Large intestine (tissue), 3 donors: ENCODE results near the gene MARCHF2. TPM values are rescaled to one million over a fixed set of nuclear protein-coding genes. Genes with fewer than 3 reads are reported as not detected.
"Not testable (repeated sequence)": the region's sequence is repeated elsewhere in the genome, so short reads cannot be mapped to it uniquely, and the experiment has no call there.

Experiments used
- DNase-seq, 2 donors: peaks; one replicate each; pipeline versions ENCODE4 v3.0.0 to v3.0.0-alpha.2; 2013
- H3K27ac ChIP-seq: one replicate; pipeline ENCODE4 v1.5.1; 2013; ENCODE audit warnings: low read length
- H3K27me3 ChIP-seq: 2 replicates; pipeline ENCODE4 v1.6.1; 2013; ENCODE audit warnings: low read length; ENCODE audit not compliant: control insufficient read depth, insufficient read depth
- H3K36me3 ChIP-seq: 2 replicates; pipeline ENCODE4 v1.6.1; 2013; ENCODE audit warnings: low read length; ENCODE audit not compliant: control insufficient read depth, insufficient read depth
- H3K4me1 ChIP-seq: one replicate; pipeline ENCODE4 v1.6.1; 2013; ENCODE audit warnings: low read length; ENCODE audit not compliant: control insufficient read depth, insufficient read depth
- H3K4me3 ChIP-seq: one replicate; pipeline ENCODE4 v1.5.1; 2013; ENCODE audit warnings: low read length
- H3K9me3 ChIP-seq: one replicate; pipeline ENCODE4 v1.6.1; 2013; ENCODE audit warnings: mild to moderate bottlenecking, low read depth, low read length, moderate library complexity; ENCODE audit not compliant: control insufficient read depth
- WGBS: methylation state at CpG from one replicate; pipeline ENCODE4 v1.1.5; 2013; ENCODE audit warnings: low lambda C conversion rate; ENCODE audit not compliant: insufficient coverage; 5-methylcytosine and 5-hydroxymethylcytosine counted together
- polyA plus RNA-seq: library from polyadenylated mRNA; unstranded; fragments of 120-200 nt; gene quantifications from one replicate; pipeline ENCODE4 v1.2.1, GENCODE V29; 2013

Gene MARCHF2
- polyA plus RNA-seq, 1 donor: 12.5 TPM

GRCh38 chr19:8373867-8374813 lies 39.0 kb upstream of the MARCHF2 start:
- no CpG with 5 or more reads among the region's 26 CpGs for WGBS
- no peaks in the 10 kb centered on the region for H3K36me3 ChIP-seq
- H3K27ac ChIP-seq: no peak overlapping the region
- no peak for DNase-seq
- peaks cover 10% of the 10 kb centered on the region for H3K4me1 ChIP-seq
- H3K9me3 ChIP-seq: peaks cover 3% of the 10 kb centered on the region
- no peak overlapping the region for H3K4me3 ChIP-seq
- no peaks in the 10 kb centered on the region for H3K27me3 ChIP-seq

GRCh38 chr19:8375766-8376165 lies 37.3 kb upstream of the MARCHF2 start:
- not testable (repeated sequence) for H3K4me3 ChIP-seq, H3K9me3 ChIP-seq, H3K36me3 ChIP-seq, H3K27me3 ChIP-seq, DNase-seq, H3K4me1 ChIP-seq, H3K27ac ChIP-seq
- no CpG with 5 or more reads among the region's 32 CpGs for WGBS

- not testable (repeated sequence) for H3K9me3 ChIP-seq, H3K4me3 ChIP-seq, H3K27ac ChIP-seq, H3K27me3 ChIP-seq, H3K36me3 ChIP-seq, DNase-seq, H3K4me1 ChIP-seq
- WGBS: no CpG with 5 or more reads among the region's 10 CpGs
Observed at GRCh38 chr19:8376373-8376974, 36.6 kb upstream of the MARCHF2 start.

GRCh38 chr19:8377598-8377997 lies 35.5 kb upstream of the MARCHF2 start:
- no peak overlapping the region for H3K27ac ChIP-seq
- DNase-seq: no peak
- H3K9me3 ChIP-seq: no peaks in the 10 kb centered on the region
- WGBS: no CpG with 5 or more reads among the region's 1 CpG
- no peaks in the 10 kb centered on the region for H3K27me3 ChIP-seq
- no peaks in the 10 kb centered on the region for H3K4me1 ChIP-seq
- H3K4me3 ChIP-seq: no peak overlapping the region
- no peaks in the 10 kb centered on the region for H3K36me3 ChIP-seq

- no CpG with 5 or more reads among the region's 13 CpGs for WGBS
- H3K36me3 ChIP-seq, H3K27ac ChIP-seq, H3K9me3 ChIP-seq, H3K4me1 ChIP-seq, DNase-seq, H3K4me3 ChIP-seq, H3K27me3 ChIP-seq: not testable (repeated sequence)
Observed at GRCh38 chr19:8379156-8379891, 33.8 kb upstream of the MARCHF2 start.

- not testable (repeated sequence) for DNase-seq, H3K9me3 ChIP-seq, H3K4me3 ChIP-seq, H3K36me3 ChIP-seq, H3K27me3 ChIP-seq, H3K4me1 ChIP-seq, H3K27ac ChIP-seq
- WGBS: 88% methylated on average over 1 of the region's 4 CpGs
Observed at GRCh38 chr19:8384569-8384968, 28.5 kb upstream of the MARCHF2 start.

GRCh38 chr19:8385103-8385502 lies 28.0 kb upstream of the MARCHF2 start:
- H3K4me3 ChIP-seq, H3K27me3 ChIP-seq, H3K4me1 ChIP-seq, H3K9me3 ChIP-seq, H3K36me3 ChIP-seq, H3K27ac ChIP-seq, DNase-seq: not testable (repeated sequence)
- WGBS: no CpG with 5 or more reads among the region's 2 CpGs

- not testable (repeated sequence) for H3K4me3 ChIP-seq, H3K9me3 ChIP-seq, H3K4me1 ChIP-seq, H3K27me3 ChIP-seq, H3K27ac ChIP-seq, H3K36me3 ChIP-seq
- no CpG with 5 or more reads among the region's 3 CpGs for WGBS
- DNase-seq: peak in 1 of 2 donors; percentile 26
Observed at GRCh38 chr19:8385566-8385965, 27.5 kb upstream of the MARCHF2 start.

GRCh38 chr19:8386419-8386818 lies 26.7 kb upstream of the MARCHF2 start:
- not testable (repeated sequence) for H3K27ac ChIP-seq, H3K9me3 ChIP-seq, H3K27me3 ChIP-seq, H3K36me3 ChIP-seq, DNase-seq, H3K4me3 ChIP-seq
- no CpG with 5 or more reads among the region's 9 CpGs for WGBS
- peaks cover 11% of the 10 kb centered on the region for H3K4me1 ChIP-seq

- no CpG with 5 or more reads among the region's 4 CpGs for WGBS
- no peak for DNase-seq
- Histone ChIP-seq H3K4me3 (no peak overlapping the region), H3K36me3 (no peaks in the 10 kb centered on the region), H3K27ac (no peak overlapping the region), H3K27me3 (no peaks in the 10 kb centered on the region), H3K4me1 (peaks cover 14% of the 10 kb centered on the region), H3K9me3 (no peaks in the 10 kb centered on the region)
Observed at GRCh38 chr19:8386990-8387389, 26.1 kb upstream of the MARCHF2 start.
